HepG2 (cell line): Measurements from ENCODE around the gene DARS2. TPM values are rescaled to one million over a fixed set of nuclear protein-coding genes. Genes with fewer than 3 reads are reported as not detected.
A peak's percentile ranks its signal among the peaks of the same experiment; 100 is the strongest.

Experiments
- ATF1 ChIP-seq: IDR thresholded peaks from 2 replicates; pipeline ENCODE4 v1.6.1; 2016; ENCODE audit warnings: mild to moderate bottlenecking, control low read depth
- FOXA3 ChIP-seq: IDR thresholded peaks from 2 replicates; pipeline ENCODE4 v1.6.1; 2016; ENCODE audit warnings: missing genetic modification reagents, missing compliant biosample characterization
- FOXK1 ChIP-seq: sonication (generic); formaldehyde crosslinking; IDR thresholded peaks from 2 replicates; pipeline ENCODE4 v1.4.0; 2020; ENCODE audit warnings: low read depth, missing genetic modification reagents, borderline replicate concordance
- HDAC1 ChIP-seq: sonication (generic); formaldehyde crosslinking; IDR thresholded peaks from 2 replicates; pipeline ENCODE4 v1.5.1; 2020; ENCODE audit warnings: mild to moderate bottlenecking, missing genetic modification reagents
- KDM3A ChIP-seq: IDR thresholded peaks from 2 replicates; pipeline ENCODE4 v1.6.1; 2018; ENCODE audit warnings: low read depth, missing compliant biosample characterization
- KLF16 ChIP-seq, 2 experiments: sonication (generic) in 1 of 2; formaldehyde crosslinking in 1 of 2; IDR thresholded peaks; 2 replicates each; pipeline versions ENCODE4 v1.6.1 to v1.8.0; 2016 to 2023; ENCODE audit warnings: missing genetic modification reagents in 2 of 2, missing compliant biosample characterization in 1 of 2
- PRPF4 ChIP-seq: fragments of 200-400 bp; formaldehyde crosslinking; IDR thresholded peaks from 2 replicates; pipeline ENCODE4 v1.6.1; 2016; ENCODE audit warnings: low read length, low read depth; ENCODE audit not compliant: poor library complexity, severe bottlenecking
- TAF1 ChIP-seq: sonication (generic); formaldehyde crosslinking; IDR thresholded peaks from 2 replicates; pipeline ENCODE4 v1.4.0; 2020; ENCODE audit warnings: missing genetic modification reagents
- TOPORS ChIP-seq: sonication (generic); formaldehyde crosslinking; IDR thresholded peaks from 2 replicates; pipeline ENCODE4 v1.8.0; 2023; ENCODE audit warnings: mild to moderate bottlenecking, missing genetic modification reagents
- ZNF317 ChIP-seq: sonication (generic); formaldehyde crosslinking; IDR thresholded peaks from 2 replicates; pipeline ENCODE4 v1.5.0; 2020; ENCODE audit warnings: mild to moderate bottlenecking, missing genetic modification reagents
- ZNF790 ChIP-seq: sonication (generic); formaldehyde crosslinking; IDR thresholded peaks from 2 replicates; pipeline ENCODE4 v1.8.0; 2022; ENCODE audit warnings: missing genetic modification reagents, mild to moderate bottlenecking, borderline replicate concordance
- polyA plus RNA-seq, 8 experiments: library from polyadenylated mRNA; depleted of rRNA in 3 of 8; stranded (reverse) in 7 of 8; unstranded in 1 of 8; fragments of >200 nt; fragmentation: Illumina TruSeq in 4 of 8; extraction: Trizol in 4 of 8; gene quantifications; 2 replicates each; pipeline versions ENCODE4 v1.2.1 to v1.2.3, GENCODE V29; 2011 to 2016; ENCODE audit warnings: low read depth in 4 of 8, missing spikeins in 1 of 8, mixed read lengths in 1 of 8; ENCODE audit not compliant: insufficient read depth in 1 of 8
- total RNA-seq, 5 experiments: library from RNA; depleted of rRNA; stranded (reverse); fragments of >200 nt; fragmentation: Illumina TruSeq; extraction: Trizol; gene quantifications; 2 replicates each; pipeline ENCODE4 v1.2.3, GENCODE V29; 2016; ENCODE audit warnings: low read depth in 1 of 5
- TF ChIP-seq, protein P1 (sequence below): sonication (generic); formaldehyde crosslinking; IDR thresholded peaks from 2 replicates; pipeline ENCODE4 v1.5.1; 2020; ENCODE audit warnings: mild to moderate bottlenecking, moderate library complexity, missing genetic modification reagents
- TF ChIP-seq, protein P2 (sequence below): IDR thresholded peaks from 2 replicates; pipeline ENCODE4 v1.6.1; 2016; ENCODE audit warnings: mild to moderate bottlenecking
- TF ChIP-seq, protein P3 (sequence below), 2 experiments: IDR thresholded peaks; 2 replicates each; pipeline ENCODE4 v1.6.1; 2011 to 2012; ENCODE audit warnings: low read length in 2 of 2, borderline replicate concordance in 1 of 2, low read depth in 1 of 2, mild to moderate bottlenecking in 1 of 2, moderate library complexity in 1 of 2
- TF ChIP-seq, protein P4 (sequence below): sonication (generic); formaldehyde crosslinking; IDR thresholded peaks from 2 replicates; pipeline ENCODE4 v1.4.0; 2020; ENCODE audit warnings: missing genetic modification reagents
- TF ChIP-seq, protein P5 (sequence below): sonication (generic); IDR thresholded peaks from 2 replicates; pipeline ENCODE4 v1.6.1; 2016; ENCODE audit warnings: low read depth, borderline replicate concordance
- TF ChIP-seq, protein P6 (sequence below): sonication (generic); formaldehyde crosslinking; IDR thresholded peaks from 2 replicates; pipeline ENCODE4 v1.5.1; 2020; ENCODE audit warnings: mild to moderate bottlenecking, missing genetic modification reagents, moderate library complexity

The DARS2 gene
- total and polyA plus RNA-seq, 2 of the 13 experiments (the other 11 are each of a cell fraction or from before 2014, with no cell fraction given): 17.6 to 27.7 TPM

DNA sequence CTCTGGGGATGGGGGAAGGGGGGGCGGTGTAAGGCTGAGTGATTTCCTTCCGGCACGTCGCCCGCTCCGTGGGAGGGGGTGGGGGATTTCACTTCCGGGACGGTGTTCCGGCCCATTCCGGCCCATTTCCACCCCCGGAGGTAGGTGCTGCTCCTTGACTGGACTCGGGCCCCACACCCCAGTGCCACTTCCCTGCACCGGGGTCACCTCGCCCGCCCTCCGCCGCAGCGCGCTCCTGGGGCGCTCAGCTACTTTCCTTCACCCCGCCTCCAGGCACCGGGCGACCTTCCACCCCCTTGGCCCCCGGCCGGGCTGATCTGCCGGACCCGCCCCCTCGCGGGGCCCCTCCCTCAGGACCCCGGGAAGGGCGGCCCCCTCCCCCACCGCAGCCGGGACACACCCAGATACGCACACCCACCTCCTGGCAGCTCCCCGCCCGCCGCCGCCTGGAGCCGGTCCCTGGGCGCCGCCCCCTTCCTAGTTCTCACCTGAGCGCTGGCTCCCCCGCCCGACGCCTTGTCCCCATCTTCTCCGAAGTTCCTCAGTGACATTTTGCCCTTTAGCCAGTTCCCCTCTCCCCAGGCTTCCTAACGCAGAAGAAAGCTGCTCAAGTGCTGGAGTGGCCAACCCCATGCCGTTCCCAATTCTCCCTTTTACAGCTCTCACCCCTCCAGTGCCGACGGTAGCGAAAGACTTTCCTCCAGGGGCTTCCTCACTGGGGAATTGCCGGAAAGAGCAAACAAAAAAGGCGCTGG lies 44.0 kb downstream of the DARS2 start, which contains the start of gene ZBTB37 (continued):
- TF ChIP-seq, protein P1, sequence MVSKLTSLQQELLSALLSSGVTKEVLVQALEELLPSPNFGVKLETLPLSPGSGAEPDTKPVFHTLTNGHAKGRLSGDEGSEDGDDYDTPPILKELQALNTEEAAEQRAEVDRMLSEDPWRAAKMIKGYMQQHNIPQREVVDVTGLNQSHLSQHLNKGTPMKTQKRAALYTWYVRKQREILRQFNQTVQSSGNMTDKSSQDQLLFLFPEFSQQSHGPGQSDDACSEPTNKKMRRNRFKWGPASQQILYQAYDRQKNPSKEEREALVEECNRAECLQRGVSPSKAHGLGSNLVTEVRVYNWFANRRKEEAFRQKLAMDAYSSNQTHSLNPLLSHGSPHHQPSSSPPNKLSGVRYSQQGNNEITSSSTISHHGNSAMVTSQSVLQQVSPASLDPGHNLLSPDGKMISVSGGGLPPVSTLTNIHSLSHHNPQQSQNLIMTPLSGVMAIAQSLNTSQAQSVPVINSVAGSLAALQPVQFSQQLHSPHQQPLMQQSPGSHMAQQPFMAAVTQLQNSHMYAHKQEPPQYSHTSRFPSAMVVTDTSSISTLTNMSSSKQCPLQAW: peak; percentile 45
- peak; percentile 45; the same call in 1 of the 2 replicates for TF ChIP-seq ZNF790 (CRISPR knock-in tag)
- TF ChIP-seq HDAC1 (CRISPR knock-in tag): peak; percentile 17; the same call in 1 of the 2 replicates
- TF ChIP-seq, protein P2, sequence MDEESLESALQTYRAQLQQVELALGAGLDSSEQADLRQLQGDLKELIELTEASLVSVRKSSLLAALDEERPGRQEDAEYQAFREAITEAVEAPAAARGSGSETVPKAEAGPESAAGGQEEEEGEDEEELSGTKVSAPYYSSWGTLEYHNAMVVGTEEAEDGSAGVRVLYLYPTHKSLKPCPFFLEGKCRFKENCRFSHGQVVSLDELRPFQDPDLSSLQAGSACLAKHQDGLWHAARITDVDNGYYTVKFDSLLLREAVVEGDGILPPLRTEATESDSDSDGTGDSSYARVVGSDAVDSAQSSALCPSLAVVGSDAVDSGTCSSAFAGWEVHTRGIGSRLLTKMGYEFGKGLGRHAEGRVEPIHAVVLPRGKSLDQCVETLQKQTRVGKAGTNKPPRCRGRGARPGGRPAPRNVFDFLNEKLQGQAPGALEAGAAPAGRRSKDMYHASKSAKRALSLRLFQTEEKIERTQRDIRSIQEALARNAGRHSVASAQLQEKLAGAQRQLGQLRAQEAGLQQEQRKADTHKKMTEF: peak; percentile 74; the same call in 1 of the 2 replicates
- TF ChIP-seq, protein P3, sequence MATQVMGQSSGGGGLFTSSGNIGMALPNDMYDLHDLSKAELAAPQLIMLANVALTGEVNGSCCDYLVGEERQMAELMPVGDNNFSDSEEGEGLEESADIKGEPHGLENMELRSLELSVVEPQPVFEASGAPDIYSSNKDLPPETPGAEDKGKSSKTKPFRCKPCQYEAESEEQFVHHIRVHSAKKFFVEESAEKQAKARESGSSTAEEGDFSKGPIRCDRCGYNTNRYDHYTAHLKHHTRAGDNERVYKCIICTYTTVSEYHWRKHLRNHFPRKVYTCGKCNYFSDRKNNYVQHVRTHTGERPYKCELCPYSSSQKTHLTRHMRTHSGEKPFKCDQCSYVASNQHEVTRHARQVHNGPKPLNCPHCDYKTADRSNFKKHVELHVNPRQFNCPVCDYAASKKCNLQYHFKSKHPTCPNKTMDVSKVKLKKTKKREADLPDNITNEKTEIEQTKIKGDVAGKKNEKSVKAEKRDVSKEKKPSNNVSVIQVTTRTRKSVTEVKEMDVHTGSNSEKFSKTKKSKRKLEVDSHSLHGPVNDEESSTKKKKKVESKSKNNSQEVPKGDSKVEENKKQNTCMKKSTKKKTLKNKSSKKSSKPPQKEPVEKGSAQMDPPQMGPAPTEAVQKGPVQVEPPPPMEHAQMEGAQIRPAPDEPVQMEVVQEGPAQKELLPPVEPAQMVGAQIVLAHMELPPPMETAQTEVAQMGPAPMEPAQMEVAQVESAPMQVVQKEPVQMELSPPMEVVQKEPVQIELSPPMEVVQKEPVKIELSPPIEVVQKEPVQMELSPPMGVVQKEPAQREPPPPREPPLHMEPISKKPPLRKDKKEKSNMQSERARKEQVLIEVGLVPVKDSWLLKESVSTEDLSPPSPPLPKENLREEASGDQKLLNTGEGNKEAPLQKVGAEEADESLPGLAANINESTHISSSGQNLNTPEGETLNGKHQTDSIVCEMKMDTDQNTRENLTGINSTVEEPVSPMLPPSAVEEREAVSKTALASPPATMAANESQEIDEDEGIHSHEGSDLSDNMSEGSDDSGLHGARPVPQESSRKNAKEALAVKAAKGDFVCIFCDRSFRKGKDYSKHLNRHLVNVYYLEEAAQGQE (IDR thresholded peaks at IDR 0.05; ENCODE audit: borderline replicate concordance in 1 of 2, low read depth in 1 of 2, low read length in 2 of 2): no peak
- TF ChIP-seq PRPF4: no peak
- TF ChIP-seq KLF16 (CRISPR knock-in tag; IDR thresholded peaks at IDR 0.05): peak in 1 of 2 experiments; percentile 56; a peak in 1 of 4 replicates
- TF ChIP-seq, protein P4, sequence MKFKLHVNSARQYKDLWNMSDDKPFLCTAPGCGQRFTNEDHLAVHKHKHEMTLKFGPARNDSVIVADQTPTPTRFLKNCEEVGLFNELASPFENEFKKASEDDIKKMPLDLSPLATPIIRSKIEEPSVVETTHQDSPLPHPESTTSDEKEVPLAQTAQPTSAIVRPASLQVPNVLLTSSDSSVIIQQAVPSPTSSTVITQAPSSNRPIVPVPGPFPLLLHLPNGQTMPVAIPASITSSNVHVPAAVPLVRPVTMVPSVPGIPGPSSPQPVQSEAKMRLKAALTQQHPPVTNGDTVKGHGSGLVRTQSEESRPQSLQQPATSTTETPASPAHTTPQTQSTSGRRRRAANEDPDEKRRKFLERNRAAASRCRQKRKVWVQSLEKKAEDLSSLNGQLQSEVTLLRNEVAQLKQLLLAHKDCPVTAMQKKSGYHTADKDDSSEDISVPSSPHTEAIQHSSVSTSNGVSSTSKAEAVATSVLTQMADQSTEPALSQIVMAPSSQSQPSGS: peak; percentile 1; the same call in 1 of the 2 replicates
- TF ChIP-seq TOPORS (CRISPR knock-in tag): 0 out of 2 replicates have a peak, but pooled peaks have one; percentile 11
- TF ChIP-seq, protein P5, sequence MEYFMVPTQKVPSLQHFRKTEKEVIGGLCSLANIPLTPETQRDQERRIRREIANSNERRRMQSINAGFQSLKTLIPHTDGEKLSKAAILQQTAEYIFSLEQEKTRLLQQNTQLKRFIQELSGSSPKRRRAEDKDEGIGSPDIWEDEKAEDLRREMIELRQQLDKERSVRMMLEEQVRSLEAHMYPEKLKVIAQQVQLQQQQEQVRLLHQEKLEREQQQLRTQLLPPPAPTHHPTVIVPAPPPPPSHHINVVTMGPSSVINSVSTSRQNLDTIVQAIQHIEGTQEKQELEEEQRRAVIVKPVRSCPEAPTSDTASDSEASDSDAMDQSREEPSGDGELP: peak; percentile 78; the same call in 1 of the 2 replicates
- TF ChIP-seq, protein P6, sequence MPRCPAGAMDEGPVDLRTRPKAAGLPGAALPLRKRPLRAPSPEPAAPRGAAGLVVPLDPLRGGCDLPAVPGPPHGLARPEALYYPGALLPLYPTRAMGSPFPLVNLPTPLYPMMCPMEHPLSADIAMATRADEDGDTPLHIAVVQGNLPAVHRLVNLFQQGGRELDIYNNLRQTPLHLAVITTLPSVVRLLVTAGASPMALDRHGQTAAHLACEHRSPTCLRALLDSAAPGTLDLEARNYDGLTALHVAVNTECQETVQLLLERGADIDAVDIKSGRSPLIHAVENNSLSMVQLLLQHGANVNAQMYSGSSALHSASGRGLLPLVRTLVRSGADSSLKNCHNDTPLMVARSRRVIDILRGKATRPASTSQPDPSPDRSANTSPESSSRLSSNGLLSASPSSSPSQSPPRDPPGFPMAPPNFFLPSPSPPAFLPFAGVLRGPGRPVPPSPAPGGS (CRISPR knock-in tag): peak; percentile 34; the same call in 1 of the 2 replicates
- TF ChIP-seq FOXK1: no peak; the same call in none of the 2 replicates
- TF ChIP-seq FOXA3 (CRISPR knock-in tag): peak; percentile 16; the same call in 1 of the 2 replicates
- 0 out of 2 replicates have a peak, but pooled peaks have one; percentile 56 for TF ChIP-seq KDM3A
- TF ChIP-seq ZNF317 (CRISPR knock-in tag): peak; percentile 68; the same call in 1 of the 2 replicates
- no peak for TF ChIP-seq TAF1 (CRISPR knock-in tag)
- no peak for TF ChIP-seq ATF1 (CRISPR knock-in tag)
